GM21515 (cell line): Measurements from ENCODE around the gene ZNF180.
"Not testable (repeated sequence)": the region's sequence is repeated elsewhere in the genome, so short reads cannot be mapped to it uniquely, and the experiment has no call there.

Source experiments
- ATAC-seq: cut with Tn5 transposase; IDR thresholded peaks from one replicate; pipeline ENCODE4 v1.9.1; 2021; ENCODE audit not compliant: unreplicated experiment

The ZNF180 gene

DNA sequence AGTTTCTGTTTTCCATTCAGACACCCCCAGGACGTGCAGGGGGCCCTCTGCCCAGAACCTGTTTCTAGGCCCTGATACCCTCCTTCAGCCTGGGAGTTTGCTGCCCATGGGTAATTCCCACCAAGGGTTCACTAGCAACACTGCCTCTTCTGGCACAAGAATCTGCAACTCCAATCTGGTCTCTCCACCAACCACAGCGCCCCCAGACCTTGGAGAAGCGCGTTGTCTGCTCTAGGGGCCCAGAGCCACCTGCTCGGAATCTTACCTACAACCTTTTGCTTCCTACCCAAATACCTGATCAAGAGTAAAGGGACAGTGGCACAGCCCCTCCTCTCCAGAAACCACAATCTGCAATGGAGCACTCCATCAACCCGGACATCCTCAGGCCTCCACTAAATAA is 763 bp downstream of the ZNF180 start:
- ATAC-seq, result no peak

DNA sequence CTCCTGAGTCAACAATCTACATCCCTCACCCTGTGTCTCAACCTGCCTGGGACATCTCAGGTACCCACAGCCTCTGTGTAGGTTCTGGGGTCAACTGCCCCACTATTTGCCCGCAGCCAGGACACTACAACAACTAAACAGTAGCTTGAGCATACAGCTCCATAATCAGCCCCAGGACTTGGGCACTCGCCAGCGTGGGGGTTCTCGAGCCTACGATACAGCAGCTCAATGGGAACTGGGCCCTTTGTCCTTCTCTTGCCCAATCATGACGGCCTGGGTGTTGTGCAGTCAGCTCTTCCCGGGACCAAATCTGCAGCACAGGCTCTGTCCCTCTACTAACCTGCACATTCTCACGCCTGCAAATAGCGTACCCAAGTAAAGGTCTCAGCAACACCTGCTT is 1.3 kb downstream of the ZNF180 start:
- ATAC-seq, result no peak

DNA sequence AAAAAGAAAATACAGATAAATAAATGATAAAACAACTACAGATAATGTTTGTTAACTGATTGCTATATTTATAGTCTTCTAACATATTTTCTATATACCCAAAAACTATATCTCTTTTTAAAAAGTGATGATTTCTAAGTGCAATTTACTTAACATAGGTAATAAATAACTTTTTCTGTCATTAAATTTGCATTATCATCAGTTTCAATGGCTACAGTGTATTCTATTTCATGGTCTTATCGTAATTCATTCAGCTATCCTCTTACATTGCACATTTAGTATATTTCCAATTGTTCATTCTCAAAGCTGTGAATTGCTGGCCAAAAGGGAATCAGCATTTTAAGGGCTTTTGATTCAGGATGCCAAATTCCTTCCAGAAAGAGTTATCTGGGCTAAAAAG is 3.6 kb downstream of the ZNF180 start:
- ATAC-seq, result no peak

DNA sequence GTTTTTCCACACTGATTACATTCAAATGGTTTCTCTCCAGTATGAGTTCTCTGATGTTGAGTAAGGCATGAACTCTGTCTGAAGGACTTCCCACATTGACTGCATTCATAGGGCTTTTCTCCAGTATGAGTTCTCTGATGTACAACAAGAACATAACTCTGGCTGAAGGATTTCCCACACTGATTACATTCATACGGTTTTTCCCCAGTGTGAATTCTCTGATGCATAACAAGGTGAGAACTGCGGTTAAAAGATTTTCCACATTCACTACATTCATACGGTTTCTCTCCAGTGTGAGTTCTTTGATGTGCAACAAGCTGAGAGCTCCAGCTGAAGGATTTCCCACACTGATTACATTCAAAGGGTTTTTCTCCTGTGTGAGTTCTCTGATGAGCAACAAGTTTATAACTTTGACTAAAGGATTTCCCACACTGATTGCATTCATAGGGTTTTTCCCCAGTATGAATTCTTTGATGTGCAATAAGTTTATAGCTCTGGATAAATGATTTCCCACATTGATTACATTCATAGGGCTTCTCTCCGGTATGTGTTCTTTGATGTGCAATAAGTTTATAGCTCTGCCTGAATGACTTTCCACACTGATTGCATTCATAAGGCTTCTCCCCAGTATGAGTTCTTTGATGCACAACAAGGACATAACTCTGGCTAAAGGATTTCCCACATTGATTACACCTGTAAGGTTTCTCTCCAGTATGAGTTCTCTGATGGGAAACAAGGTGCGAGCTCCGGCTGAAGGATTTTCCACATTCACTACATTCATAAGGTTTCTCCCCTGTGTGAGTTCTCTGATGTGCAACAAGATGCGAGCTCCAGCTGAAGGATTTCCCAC is 23.5 kb downstream of the ZNF180 start:
- no peak for ATAC-seq

DNA sequence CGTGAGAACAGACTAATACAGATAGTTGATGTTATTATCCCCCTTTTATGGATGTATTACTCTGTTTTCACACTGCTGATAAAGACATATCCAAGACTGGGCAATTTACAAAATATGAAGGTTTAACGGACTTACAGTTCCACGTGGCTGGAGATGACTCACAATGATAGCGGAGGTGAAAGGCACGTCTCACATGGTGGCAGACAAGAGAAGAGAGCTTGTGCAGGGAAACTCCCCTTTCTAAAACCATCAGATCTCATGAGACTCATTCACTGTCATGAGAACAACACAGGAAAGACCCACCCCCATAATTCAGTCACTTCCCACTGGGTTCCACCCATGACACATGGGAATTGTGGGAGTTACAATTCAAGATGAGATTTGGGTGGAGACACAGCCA is 31.6 kb downstream of the ZNF180 start:
- ATAC-seq, result not testable (repeated sequence)

DNA sequence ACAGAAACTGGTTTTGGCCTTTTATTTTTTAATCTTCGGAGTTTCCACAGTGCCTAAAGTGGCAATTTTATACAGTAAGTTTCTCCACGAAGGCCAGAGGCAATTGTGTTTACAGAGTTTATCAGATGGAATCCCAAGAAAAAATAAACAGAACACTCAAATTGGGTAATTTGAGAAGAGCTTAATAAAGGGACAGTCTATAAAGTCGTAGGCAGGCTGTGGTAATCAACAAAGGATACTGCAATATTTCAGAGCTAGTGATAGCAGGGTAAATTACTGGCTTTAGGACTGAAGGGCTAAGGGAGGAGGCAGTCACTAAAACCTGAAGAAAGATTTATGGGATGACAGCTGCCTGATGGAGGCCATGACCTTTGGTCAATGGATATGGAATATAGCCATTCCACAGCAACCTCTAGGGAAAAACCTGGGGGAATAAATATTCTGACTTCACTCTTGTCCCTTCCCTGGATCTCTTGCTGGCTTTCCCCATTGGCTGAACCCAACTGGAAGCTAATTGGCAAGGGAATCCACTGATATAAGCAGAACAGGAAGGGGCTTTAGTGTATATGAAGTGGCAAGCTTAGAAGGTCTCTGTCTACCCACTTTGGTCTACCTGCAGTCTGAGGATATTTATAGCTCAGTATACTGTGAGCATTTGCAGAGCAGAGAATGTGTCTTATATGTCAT is 37.6 kb downstream of the ZNF180 start:
- ATAC-seq, result not testable (repeated sequence)

DNA sequence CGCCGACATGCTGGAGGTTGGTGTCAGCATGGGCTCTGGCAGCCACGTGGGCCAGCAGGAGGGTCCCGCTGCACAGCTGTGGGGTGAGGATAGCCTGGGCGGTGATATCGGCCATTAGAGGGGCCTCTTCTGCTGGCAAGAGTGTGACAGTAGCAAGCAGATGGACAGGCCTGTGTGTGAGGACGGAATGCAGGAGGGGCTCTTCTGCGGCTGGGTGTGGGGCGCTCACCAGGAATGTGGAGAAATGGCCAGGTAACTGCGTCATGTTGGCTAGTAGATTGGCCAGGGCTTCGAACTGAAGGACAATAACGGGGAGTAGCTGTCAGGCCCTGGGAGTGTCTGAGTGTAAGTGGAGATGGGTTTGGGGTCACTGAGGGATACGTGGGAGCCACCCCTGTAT is 44.3 kb downstream of the ZNF180 start:
- not testable (repeated sequence) for ATAC-seq

DNA sequence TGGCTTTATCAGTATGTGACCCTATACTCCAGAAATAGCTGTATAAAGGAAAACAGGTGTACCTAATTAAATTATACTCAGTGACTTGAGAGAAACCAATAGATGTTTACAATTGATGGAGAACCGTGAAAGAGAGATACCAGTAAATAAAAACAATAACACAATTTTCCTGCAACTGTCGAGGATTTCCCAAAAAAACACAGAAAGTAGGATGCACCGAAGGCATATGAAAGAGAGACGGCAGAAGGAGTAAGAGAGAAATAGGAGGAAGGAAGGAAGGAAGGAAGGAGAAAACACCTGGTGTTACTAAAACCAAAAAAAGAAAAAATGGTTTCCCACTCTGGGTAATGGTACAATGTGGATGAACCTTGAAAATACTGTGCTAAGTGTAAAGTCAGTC is 45.2 kb downstream of the ZNF180 start:
- no peak for ATAC-seq

DNA sequence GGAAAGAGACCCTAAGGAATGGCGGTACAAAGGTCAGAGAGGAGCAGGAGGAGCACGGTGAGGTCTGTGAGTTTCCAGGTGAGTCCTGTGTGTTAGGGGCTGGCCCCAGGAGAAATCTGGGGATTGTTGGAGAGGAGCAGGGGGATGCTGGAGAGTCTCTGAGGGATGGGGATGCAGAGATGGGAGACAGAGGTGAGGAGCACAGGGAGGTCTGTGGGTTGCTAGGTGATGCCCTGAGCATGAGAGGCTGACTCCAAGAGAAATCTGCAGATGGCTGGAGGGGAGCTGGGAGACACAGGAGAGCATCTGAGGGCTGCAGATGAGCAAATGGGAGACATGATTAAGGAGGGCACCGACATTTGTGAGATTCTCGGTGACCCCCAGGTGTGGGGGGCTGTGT is 48.0 kb downstream of the ZNF180 start:
- no peak for ATAC-seq

DNA sequence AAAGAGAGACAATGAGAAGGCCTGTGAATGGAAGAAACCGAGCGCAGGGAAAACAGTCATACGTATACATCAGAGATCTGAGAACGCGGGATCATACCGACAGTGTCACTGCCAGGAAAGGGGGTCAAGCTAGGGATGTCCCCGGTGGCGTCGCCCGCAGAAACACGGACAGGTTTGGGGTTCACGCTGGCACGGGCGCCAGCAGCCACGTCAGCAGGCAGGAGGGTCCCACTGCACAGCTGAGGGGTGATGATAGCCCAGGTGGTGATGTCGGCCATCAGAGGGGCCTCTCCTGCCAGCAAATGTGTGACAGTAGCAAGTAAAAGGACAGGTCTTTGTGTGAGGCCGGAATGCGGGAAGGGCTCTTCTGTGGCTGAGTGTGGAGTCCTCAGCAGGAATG is 48.6 kb downstream of the ZNF180 start:
- ATAC-seq, result no peak

DNA sequence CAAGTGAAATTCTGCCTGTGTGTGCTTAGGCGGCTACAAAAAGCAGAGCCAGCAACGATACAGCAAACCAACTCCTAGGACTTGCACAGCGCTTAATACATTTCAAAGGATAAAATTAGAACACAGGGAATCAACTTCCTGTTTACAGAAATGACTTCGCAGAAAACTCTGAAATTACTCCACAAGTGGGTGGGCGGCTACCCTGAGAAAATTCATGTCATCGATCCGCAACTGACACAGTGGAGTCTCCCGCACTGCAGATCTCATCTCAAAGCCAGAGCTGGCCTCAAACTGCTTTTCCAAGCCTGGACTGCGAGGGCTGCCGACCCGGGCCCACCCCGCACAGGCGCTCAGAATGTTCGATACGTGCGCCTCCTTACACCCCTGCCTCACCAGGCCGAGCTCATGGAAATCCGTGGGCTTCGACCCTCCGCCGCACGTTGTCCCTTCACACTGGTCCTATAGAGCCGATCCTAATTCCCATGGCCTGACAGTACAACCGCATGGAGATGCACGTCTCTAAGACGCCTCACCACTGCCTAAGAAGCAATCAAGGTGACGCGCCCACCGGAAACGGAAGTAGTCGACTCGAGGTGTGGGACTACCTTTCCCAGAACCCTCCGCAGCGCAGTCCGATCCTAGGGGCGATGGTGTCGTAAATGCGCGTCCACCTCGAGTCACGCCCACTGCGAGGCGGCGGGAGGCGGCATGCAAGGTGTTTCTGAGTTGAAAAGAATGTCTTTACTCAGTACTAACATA is 52.2 kb downstream of the ZNF180 start, which contains the start of gene ZNF229:
TSS of gene ZNF229 (minus strand) at position 557 of the 759 bp plus-strand sequence. CDS start 5,625 bp downstream, outside the sequence.
- ATAC-seq, result no peak

DNA sequence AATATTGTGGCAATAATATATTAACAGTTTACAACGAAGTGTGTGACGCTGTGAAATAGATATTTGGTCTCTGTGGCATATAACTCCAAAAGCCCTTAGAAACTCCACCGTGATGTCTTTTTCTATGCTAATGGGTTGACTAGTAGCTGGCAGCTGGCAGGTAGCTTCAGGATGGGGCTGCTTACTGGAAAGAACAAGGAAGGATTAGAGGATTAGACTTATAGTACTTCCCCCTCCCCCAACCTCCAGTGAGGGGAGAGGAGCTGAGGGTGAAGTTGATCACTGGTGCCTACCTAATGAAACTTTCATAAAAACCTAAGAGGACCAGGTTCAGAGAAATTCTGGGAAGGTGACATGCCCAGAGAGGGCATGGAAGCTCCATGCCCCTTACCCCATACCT is 61.9 kb downstream of the ZNF180 start:
- no peak for ATAC-seq

DNA sequence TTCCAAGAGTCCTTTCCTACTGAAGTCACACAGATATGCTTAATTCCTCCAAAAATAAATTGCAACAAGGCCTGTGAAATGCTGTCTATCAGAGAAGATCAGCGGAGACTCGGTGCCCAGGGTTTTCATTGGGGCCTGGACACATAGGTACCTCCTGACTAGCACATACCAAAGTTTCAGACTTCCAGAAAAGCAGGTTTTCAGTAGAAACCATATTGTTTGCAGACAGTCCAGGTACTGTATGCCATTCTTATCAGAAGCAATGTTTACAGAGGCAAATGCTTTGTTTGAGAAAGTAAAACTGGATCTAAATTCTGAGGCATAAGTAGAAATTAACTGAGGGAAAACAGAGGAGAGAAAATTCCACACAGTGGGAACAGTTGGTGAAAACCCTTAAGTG is 64.9 kb downstream of the ZNF180 start:
- ATAC-seq, result no peak

DNA sequence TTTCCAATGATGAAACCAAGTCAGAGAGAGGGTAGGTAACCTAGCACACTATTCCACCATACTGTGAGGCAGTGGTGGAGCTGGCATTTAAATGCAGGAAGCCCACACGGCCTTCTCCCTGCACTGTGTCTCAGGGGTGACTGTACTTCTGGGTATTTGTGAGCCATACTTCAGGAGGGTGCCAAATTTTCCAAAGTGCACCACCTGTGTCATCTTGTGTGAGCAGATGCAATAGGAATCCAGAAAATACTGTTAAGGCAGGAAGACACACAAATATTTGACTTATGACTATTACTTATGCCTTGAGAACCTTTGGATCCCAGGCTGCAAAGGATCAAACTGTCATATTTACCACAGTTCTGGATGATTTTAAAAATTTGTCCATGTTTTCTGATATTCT is 69.4 kb downstream of the ZNF180 start:
- no peak for ATAC-seq
